Suprapubic skin (tissue), 4 donors: ENCODE results near the gene GRK2.

Source experiments
- CTCF ChIP-seq, 2 donors: fragments of 200-600 bp in 1 of 2; fragments of 450-650 bp in 1 of 2; sonication (generic) in 1 of 2; IDR thresholded peaks; one replicate each; pipeline ENCODE4 v1.5.1; 2016 to 2019; ENCODE audit warnings: antibody characterized with exemption in 2 of 2, mild to moderate bottlenecking in 1 of 2, moderate library complexity in 1 of 2
- EP300 ChIP-seq: sonication (generic); formaldehyde crosslinking; IDR thresholded peaks from one replicate; pipeline ENCODE4 v1.6.1; 2017; ENCODE audit warnings: antibody characterized with exemption
- POLR2A ChIP-seq, 2 donors: fragments of 450-650 bp; IDR thresholded peaks; one replicate each; pipeline ENCODE4 v1.6.1; 2017; ENCODE audit warnings: antibody characterized with exemption in 2 of 2, mild to moderate bottlenecking in 2 of 2, moderate library complexity in 2 of 2
- POLR2AphosphoS5 ChIP-seq, 3 donors: sonication (generic); formaldehyde crosslinking; IDR thresholded peaks; one replicate each; pipeline ENCODE4 v1.6.1; 2017; ENCODE audit warnings: antibody characterized with exemption in 3 of 3

DNA sequence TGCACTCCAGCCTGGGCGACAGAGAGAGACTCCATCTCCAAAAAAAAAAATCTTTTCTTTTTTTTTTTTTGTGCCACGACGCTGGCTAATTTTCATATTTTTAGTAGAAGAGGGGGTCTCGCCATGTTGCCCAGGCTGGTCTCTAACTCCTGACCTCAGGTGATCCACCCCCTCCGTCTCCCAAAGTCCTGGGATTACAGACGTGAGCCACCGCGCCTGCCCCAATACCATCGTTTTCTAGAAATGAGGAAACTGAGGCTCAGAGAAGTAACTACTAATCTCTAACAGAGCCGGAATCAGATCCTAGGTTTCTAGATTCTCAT is 50.6 kb downstream of the GRK2 start:
- TF ChIP-seq CTCF (IDR thresholded peaks at IDR 0.05) (no peak), POLR2A (IDR thresholded peaks at IDR 0.05) (no peak), POLR2AphosphoS5 (IDR thresholded peaks at IDR 0.05) (no peak), EP300 (no peak)
